ENCODE data around the gene SPAG8.

SPAG8 gene

DNA sequence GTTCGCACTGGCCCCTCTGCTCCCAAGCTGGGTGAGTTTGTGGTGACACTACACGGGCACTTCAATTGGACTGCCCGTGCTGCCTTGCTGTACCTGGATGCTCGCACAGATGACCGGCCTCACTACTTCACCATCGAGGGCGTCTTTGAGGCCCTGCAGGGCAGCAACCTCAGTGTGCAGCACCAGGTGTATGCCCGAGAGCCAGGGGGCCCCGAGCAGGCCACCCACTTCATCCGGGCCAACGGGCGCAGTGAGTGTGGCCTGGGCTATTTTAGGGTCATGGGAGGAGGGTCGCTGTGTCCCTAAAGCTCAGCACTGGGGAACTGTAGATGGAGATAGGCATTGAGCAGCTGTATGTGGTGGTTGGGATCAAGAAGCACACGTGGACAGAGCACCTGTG lies 19.2 kb downstream of the SPAG8 start:
- TF ChIP-seq FOXA1 (IDR thresholded peaks at IDR 0.05): no peak
- no peak for TF ChIP-seq SUZ12 (IDR thresholded peaks at IDR 0.05)
- no peak for TF ChIP-seq FOXK2 (IDR thresholded peaks at IDR 0.05)
- TF ChIP-seq NFRKB (IDR thresholded peaks at IDR 0.05): no peak
- no peak for TF ChIP-seq BHLHE40 (IDR thresholded peaks at IDR 0.05; ENCODE audit: borderline replicate concordance)
- TF ChIP-seq FOXM1 (IDR thresholded peaks at IDR 0.05; ENCODE audit: borderline replicate concordance): no peak
- no peak for TF ChIP-seq ZNF384 (IDR thresholded peaks at IDR 0.05)
- no peak for TF ChIP-seq SP1 (IDR thresholded peaks at IDR 0.05)
- TF ChIP-seq CTBP1 (IDR thresholded peaks at IDR 0.05; ENCODE audit: borderline replicate concordance): no peak
- TF ChIP-seq ELF4 (IDR thresholded peaks at IDR 0.05): no peak
- no peak for TF ChIP-seq L3MBTL2 (conservative IDR thresholded peaks at IDR 0.05)
- POLR2A ChIA-PET: no interaction called here
- CTCF ChIA-PET: interaction anchor here (0.5 kb wide), 1 partner anchor 230 kb away, joined by 3 read pairs; no protein-coding TSS in a partner anchor
- DNase-seq (ENCODE audit: extremely low spot score): no peak

DNA sequence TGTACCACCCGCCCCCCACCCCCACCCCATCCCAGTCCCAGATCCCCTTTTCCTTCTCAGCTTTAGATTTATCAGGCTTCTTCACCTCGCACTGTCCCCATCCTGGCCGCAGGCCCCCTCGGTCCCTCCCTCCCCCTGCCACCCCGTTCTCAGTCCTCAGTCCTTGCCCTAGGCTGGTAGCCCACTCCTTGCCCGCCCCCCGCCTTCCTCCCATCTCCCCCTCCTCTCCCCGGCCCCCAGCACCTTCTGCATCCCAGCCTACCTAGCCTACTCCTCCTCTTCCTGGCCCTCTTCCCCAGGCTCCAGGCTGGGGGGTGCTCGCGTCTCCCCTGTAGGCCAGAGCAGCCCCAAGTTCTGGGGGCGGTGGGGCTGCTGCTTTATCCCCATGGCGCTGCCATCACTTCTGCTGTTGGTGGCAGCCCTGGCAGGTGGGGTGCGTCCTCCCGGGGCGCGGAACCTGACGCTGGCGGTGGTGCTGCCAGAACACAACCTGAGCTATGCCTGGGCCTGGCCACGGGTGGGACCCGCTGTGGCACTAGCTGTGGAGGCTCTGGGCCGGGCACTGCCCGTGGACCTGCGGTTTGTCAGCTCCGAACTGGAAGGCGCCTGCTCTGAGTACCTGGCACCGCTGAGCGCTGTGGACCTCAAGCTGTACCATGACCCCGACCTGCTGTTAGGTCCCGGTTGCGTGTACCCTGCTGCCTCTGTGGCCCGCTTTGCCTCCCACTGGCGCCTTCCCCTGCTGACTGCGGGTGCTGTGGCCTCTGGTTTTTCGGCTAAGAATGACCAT lies 19.8 kb downstream of the SPAG8 start:
- no peak for TF ChIP-seq SUZ12 (IDR thresholded peaks at IDR 0.05)
- TF ChIP-seq NFRKB (IDR thresholded peaks at IDR 0.05): no peak
- TF ChIP-seq, protein P1, sequence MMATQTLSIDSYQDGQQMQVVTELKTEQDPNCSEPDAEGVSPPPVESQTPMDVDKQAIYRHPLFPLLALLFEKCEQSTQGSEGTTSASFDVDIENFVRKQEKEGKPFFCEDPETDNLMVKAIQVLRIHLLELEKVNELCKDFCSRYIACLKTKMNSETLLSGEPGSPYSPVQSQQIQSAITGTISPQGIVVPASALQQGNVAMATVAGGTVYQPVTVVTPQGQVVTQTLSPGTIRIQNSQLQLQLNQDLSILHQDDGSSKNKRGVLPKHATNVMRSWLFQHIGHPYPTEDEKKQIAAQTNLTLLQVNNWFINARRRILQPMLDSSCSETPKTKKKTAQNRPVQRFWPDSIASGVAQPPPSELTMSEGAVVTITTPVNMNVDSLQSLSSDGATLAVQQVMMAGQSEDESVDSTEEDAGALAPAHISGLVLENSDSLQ (IDR thresholded peaks at IDR 0.05): no peak
- no peak for TF ChIP-seq FOXK2 (IDR thresholded peaks at IDR 0.05)
- no peak for TF ChIP-seq ELF4 (IDR thresholded peaks at IDR 0.05)
- no peak for TF ChIP-seq L3MBTL2 (conservative IDR thresholded peaks at IDR 0.05)
- no peak for TF ChIP-seq SP1 (IDR thresholded peaks at IDR 0.05)
- TF ChIP-seq TARDBP (IDR thresholded peaks at IDR 0.05): no peak
- TF ChIP-seq CTBP1 (IDR thresholded peaks at IDR 0.05; ENCODE audit: borderline replicate concordance): no peak
- no peak for TF ChIP-seq FOXA1 (IDR thresholded peaks at IDR 0.05)
- TF ChIP-seq LEF1 (IDR thresholded peaks at IDR 0.05; ENCODE audit: borderline replicate concordance): no peak
- TF ChIP-seq HDGF (IDR thresholded peaks at IDR 0.05; ENCODE audit: borderline replicate concordance): no peak
- TF ChIP-seq BHLHE40 (IDR thresholded peaks at IDR 0.05; ENCODE audit: borderline replicate concordance): no peak
- no peak for TF ChIP-seq ARNT (IDR thresholded peaks at IDR 0.05)
- TF ChIP-seq FOXM1 (IDR thresholded peaks at IDR 0.05; ENCODE audit: borderline replicate concordance): no peak
- no peak for TF ChIP-seq ZNF384 (IDR thresholded peaks at IDR 0.05)
- no peak for DNase-seq (ENCODE audit: extremely low spot score)
- ChIA-PET CTCF (interaction anchor here (0.5 kb wide), 1 partner anchor 230 kb away, joined by 3 read pairs; no protein-coding TSS in a partner anchor), POLR2A (no interaction called here)

DNA sequence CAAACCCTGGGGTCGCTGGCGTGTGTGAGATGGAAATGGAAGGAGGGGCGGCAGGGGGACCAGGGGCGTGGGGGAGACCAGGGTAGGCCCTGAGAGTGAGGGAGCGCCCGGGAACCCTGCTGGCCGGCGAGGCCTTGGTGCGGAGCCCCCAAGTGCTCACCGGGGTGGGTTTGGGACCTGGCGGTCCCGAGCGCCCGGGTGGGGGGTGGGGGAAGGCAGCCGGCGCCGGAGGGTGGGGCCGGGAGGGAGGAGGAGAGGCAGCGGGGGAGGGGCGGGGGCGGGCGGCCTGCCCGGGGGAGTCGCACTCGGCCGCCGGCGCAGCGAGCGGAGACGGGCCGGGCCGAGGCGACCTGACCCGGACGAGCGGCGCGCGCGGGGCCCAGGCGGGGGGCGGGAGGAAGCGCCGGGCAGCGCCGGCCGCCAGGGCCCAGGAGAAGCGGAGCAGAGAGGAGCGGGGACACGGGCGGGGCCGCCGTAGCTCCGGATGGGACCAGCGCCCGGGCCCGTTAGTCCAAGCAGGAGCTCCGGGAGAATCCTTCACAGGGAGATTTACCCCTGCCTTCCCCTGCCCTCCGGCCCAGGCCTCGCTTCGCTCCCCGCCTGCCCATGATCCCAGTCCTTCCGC lies 20.7 kb downstream of the SPAG8 start, which contains the start of gene NPR2:
NPR2 (plus strand) TSS at position 295 of the 625 bp plus-strand sequence. CDS start 818 bp downstream, outside the sequence.
- TF ChIP-seq LEF1 (IDR thresholded peaks at IDR 0.05; ENCODE audit: borderline replicate concordance) (no peak), ZNF384 (IDR thresholded peaks at IDR 0.05) (no peak), SUZ12 (IDR thresholded peaks at IDR 0.05) (no peak), TARDBP (IDR thresholded peaks at IDR 0.05) (no peak), SP1 (IDR thresholded peaks at IDR 0.05) (no peak), FOXM1 (IDR thresholded peaks at IDR 0.05; ENCODE audit: borderline replicate concordance) (no peak), L3MBTL2 (conservative IDR thresholded peaks at IDR 0.05) (no peak), FOXA1 (IDR thresholded peaks at IDR 0.05) (no peak), FOXK2 (IDR thresholded peaks at IDR 0.05) (no peak), ARNT (IDR thresholded peaks at IDR 0.05) (no peak), NFRKB (IDR thresholded peaks at IDR 0.05) (no peak), CTBP1 (IDR thresholded peaks at IDR 0.05; ENCODE audit: borderline replicate concordance) (no peak), ELF4 (IDR thresholded peaks at IDR 0.05) (no peak), HDGF (IDR thresholded peaks at IDR 0.05; ENCODE audit: borderline replicate concordance) (no peak), BHLHE40 (IDR thresholded peaks at IDR 0.05; ENCODE audit: borderline replicate concordance) (no peak)
- TF ChIP-seq, protein P1 (IDR thresholded peaks at IDR 0.05): no peak
- CTCF ChIA-PET: no interaction called here
- no peak for DNase-seq (ENCODE audit: extremely low spot score)
- POLR2A ChIA-PET: no interaction called here

DNA sequence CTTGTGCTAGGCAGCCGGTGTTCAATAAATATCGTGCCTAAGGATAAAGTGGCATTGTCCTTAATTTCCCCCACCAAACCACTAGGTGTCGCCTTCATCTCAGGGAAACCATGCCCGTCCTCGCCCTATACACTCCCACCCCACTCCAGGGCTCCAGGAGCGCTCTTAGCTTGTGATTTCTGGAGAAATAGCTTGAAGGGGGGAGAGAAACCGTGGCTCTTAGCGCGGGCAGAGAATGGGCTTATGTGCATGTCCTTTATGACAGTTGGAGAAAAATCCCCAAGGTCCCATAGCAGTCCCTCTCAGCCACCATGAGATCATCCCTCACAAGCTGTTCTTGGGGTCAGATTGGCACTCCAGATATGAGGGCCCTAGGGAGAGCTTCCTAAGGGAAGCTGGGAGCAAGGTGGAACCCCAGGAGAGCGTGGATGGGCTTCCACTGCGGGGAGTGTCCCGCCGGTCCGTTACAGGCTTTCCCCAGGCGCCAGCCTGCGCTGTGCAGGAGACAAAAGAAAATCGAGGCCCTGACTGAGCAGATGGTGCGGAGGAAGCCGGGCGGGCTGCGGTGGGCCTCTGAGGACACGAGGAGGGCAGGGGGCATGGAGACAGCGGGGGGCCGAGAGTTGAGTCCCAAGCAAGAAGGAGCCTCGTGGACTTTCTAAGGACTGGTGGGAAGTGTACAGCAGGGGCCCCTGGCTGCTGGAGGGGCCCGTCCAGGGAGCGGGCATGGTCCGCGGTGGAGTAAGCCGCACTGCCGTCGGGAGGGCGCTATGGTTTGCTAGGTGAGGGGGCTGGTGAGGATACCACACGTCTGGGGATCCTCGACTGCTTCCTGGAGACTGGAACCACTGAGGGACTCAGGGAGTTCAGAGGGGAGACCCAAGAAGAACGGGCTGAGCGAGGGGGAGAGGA lies 21.4 kb downstream of the SPAG8 start:
- peak; percentile 88 for DNase-seq (ENCODE audit: extremely low spot score)

More for the DNA sequence above, 21.4 kb downstream of the SPAG8 start:
- CTCF ChIA-PET: interaction anchor here (0.6 to 1.4 kb wide), 11 partner anchors 10 to 1671 kb away, joined by 3 to 16 read pairs (median 3); partner anchors contain the start of gene SPAG8
- TF ChIP-seq ZNF384 (IDR thresholded peaks at IDR 0.05) (no peak), SP1 (IDR thresholded peaks at IDR 0.05) (no peak), FOXM1 (IDR thresholded peaks at IDR 0.05; ENCODE audit: borderline replicate concordance) (no peak), NFRKB (IDR thresholded peaks at IDR 0.05) (no peak), HDGF (IDR thresholded peaks at IDR 0.05; ENCODE audit: borderline replicate concordance) (no peak), FOXK2 (IDR thresholded peaks at IDR 0.05) (no peak), BHLHE40 (IDR thresholded peaks at IDR 0.05; ENCODE audit: borderline replicate concordance) (no peak), L3MBTL2 (conservative IDR thresholded peaks at IDR 0.05) (no peak), CTBP1 (IDR thresholded peaks at IDR 0.05; ENCODE audit: borderline replicate concordance) (no peak), TARDBP (IDR thresholded peaks at IDR 0.05) (no peak), ARNT (IDR thresholded peaks at IDR 0.05) (no peak), LEF1 (IDR thresholded peaks at IDR 0.05; ENCODE audit: borderline replicate concordance) (no peak), SUZ12 (IDR thresholded peaks at IDR 0.05) (no peak), FOXA1 (IDR thresholded peaks at IDR 0.05) (no peak), ELF4 (IDR thresholded peaks at IDR 0.05) (no peak)
- TF ChIP-seq, protein P1 (IDR thresholded peaks at IDR 0.05): no peak
- POLR2A ChIA-PET: interaction anchor here (1.2 kb wide), 1 partner anchor 24 kb away, joined by 8 read pairs; the partner anchor contains the start of gene HINT2

All from HEK293T (cell line).